ENCODE data around the gene BCL2L13.
"Not testable (repeated sequence)": the region's sequence is repeated elsewhere in the genome, so short reads cannot be mapped to it uniquely, and the experiment has no call there.

BCL2L13 gene

GRCh38 chr22:17637490-17638181 lies 921 bp upstream of the BCL2L13 start:
- DNase-seq, result peak in 1 of 2 donors; percentile 11

- DNase-seq, result no peak
These were observed 450 bp upstream of the BCL2L13 start for GRCh38 chr22:17638182-17638431.

GRCh38 chr22:17639247-17639741 lies 737 bp downstream of the BCL2L13 start:
- DNase-seq, result peak; percentile 18 to 53

GRCh38 chr22:17641269-17641668 lies 2.7 kb downstream of the BCL2L13 start:
- no peak for DNase-seq

GRCh38 chr22:17642357-17642756 lies 3.8 kb downstream of the BCL2L13 start:
- not testable (repeated sequence) for DNase-seq

GRCh38 chr22:17647452-17647851 lies 8.9 kb downstream of the BCL2L13 start:
- DNase-seq, result no peak

GRCh38 chr22:17647991-17648390 lies 9.4 kb downstream of the BCL2L13 start:
- no peak for DNase-seq

- DNase-seq, result no peak
These were observed 10.0 kb downstream of the BCL2L13 start for GRCh38 chr22:17648569-17648968.

- no peak for DNase-seq
These were observed 16.7 kb downstream of the BCL2L13 start for GRCh38 chr22:17655289-17655688.

GRCh38 chr22:17656870-17657395 lies 18.4 kb downstream of the BCL2L13 start:
- no peak for DNase-seq

- DNase-seq, result no peak
These were observed 26.0 kb downstream of the BCL2L13 start for GRCh38 chr22:17664414-17665055.

GRCh38 chr22:17665248-17665647 lies 26.7 kb downstream of the BCL2L13 start:
- no peak for DNase-seq

GRCh38 chr22:17665854-17666253 lies 27.3 kb downstream of the BCL2L13 start:
- DNase-seq, result no peak

GRCh38 chr22:17671521-17672092 lies 33.0 kb downstream of the BCL2L13 start:
- DNase-seq, result not testable (repeated sequence)

GRCh38 chr22:17672417-17672991 lies 33.9 kb downstream of the BCL2L13 start:
- DNase-seq, result no peak

- DNase-seq, result no peak
These were observed 35.6 kb downstream of the BCL2L13 start for GRCh38 chr22:17674152-17674551.

GRCh38 chr22:17675584-17675983 lies 37.0 kb downstream of the BCL2L13 start:
- no peak for DNase-seq

- DNase-seq, result no peak
These were observed 40.3 kb downstream of the BCL2L13 start for GRCh38 chr22:17678817-17679385.

- no peak for DNase-seq
These were observed 45.7 kb downstream of the BCL2L13 start for GRCh38 chr22:17684245-17684644.

GRCh38 chr22:17692841-17693240 lies 54.3 kb downstream of the BCL2L13 start:
- DNase-seq, result no peak

- no peak for DNase-seq
These were observed 55.6 kb downstream of the BCL2L13 start for GRCh38 chr22:17694193-17694592.

GRCh38 chr22:17694752-17695151 lies 56.2 kb downstream of the BCL2L13 start:
- DNase-seq, result no peak

GRCh38 chr22:17695986-17696385 lies 57.4 kb downstream of the BCL2L13 start:
- DNase-seq, result no peak

Measured in CD4-positive, alpha-beta T cell treated with Interleukin-4 for 1 hour (primary cell).